ENCODE measurements around the gene NKAIN2.

Gene NKAIN2

GRCh38 chr6:124854338-124854922 is 1050.8 kb downstream of the NKAIN2 start:
- in situ Hi-C loops (cut with MboI; ENCODE audit: low pct_unique_long_range_greater_than_20kb, low sequenced_read_pairs), result no loop called here
- no peak for DNase-seq

GRCh38 chr6:124857746-124858145 is 1054.1 kb downstream of the NKAIN2 start:
- DNase-seq, result no peak
- in situ Hi-C loops (cut with MboI; ENCODE audit: low pct_unique_long_range_greater_than_20kb, low sequenced_read_pairs), result no loop called here

DNA sequence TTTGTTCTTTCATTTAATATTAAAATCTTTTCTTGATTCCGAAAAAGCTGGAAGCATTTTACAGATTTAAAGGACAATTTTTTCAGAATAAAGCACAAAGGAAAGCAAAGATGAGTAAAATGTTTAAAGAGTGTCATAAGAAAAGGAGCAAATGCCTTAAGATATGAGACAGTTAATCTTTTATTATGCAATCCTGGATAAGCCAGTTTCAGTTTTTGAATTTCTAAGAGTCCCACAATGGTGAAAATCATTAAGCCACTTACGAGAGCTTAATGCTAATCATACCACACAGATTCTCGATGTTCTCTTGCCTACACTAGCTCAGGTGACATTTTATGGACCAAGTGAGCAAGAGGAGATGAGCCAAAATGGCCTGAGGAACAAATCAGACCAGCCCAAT is 1054.9 kb downstream of the NKAIN2 start:
- in situ Hi-C loops (cut with MboI; ENCODE audit: low pct_unique_long_range_greater_than_20kb, low sequenced_read_pairs), result no loop called here
- no peak for DNase-seq

- DNase-seq, result no peak
- in situ Hi-C loops (cut with MboI; ENCODE audit: low pct_unique_long_range_greater_than_20kb, low sequenced_read_pairs), result no loop called here
Measured at GRCh38 chr6:124859366-124859765, 1055.7 kb downstream of the NKAIN2 start.

DNA sequence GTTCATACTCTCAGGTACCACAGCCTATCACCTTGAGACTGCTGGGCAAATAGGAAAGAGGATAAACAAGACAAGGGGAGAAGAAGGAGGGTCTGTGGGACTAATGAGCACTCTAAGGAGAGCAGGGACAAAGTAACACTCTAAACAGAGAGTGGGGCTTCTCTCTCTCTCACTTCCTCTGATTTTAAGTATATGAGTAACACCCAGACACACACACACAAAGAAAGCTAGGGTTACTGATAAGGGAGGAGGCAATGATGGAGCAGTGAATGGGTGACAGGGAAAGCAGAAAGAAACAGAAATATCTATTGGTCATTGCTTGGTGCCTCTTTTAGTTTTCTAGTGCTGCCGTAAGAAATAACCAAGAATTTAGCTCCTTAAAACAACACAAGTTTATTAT is 1062.4 kb downstream of the NKAIN2 start:
- in situ Hi-C loops (cut with MboI; ENCODE audit: low pct_unique_long_range_greater_than_20kb, low sequenced_read_pairs), result no loop called here
- no peak for DNase-seq

DNA sequence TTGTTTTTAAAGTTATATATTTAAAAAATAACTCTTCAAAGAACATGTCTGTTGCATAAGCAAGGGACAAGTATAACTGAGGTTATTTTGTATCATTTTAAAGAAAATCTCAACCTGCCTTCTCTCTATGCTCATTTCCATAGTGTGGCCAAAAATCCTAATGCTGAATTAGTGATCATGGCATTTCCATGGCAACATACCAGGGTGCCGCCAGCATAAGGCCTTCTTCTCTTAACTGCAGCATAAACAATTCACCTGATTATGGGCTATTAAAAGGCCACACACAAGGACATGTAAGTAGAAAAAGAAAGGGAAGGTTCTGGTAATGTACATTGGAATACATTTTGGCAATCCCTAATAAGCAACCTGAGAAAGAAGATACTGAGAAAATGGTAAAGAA is 1063.5 kb downstream of the NKAIN2 start:
- in situ Hi-C loops (cut with MboI; ENCODE audit: low pct_unique_long_range_greater_than_20kb, low sequenced_read_pairs), result no loop called here
- no peak for DNase-seq

- in situ Hi-C loops (cut with MboI; ENCODE audit: low pct_unique_long_range_greater_than_20kb, low sequenced_read_pairs), result no loop called here
- no peak for DNase-seq
Measured at GRCh38 chr6:124868481-124868880, 1064.8 kb downstream of the NKAIN2 start.

DNA sequence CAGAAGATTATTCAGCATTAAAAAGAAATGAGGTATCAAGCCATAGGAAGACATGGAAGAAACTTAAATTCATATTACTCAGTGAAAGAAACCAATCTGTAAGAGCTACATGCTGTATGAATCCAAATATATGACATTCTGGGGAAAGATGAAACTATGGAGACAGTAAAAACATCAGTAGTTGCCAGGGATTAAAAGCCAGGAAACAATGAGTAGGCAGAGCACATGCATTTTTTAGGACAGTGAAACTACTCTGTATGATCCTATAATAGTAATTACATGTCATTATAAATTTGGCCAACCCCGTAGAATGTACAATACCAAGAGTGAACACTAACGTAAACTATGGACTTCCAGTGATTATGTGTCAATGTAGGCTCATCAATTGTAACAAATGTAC is 1065.8 kb downstream of the NKAIN2 start:
- in situ Hi-C loops (cut with MboI; ENCODE audit: low pct_unique_long_range_greater_than_20kb, low sequenced_read_pairs), result no loop called here
- DNase-seq, result no peak

- in situ Hi-C loops (cut with MboI; ENCODE audit: low pct_unique_long_range_greater_than_20kb, low sequenced_read_pairs), result no loop called here
- peak; percentile 33 for DNase-seq
Measured at GRCh38 chr6:124870611-124871459, 1067.2 kb downstream of the NKAIN2 start.

DNA sequence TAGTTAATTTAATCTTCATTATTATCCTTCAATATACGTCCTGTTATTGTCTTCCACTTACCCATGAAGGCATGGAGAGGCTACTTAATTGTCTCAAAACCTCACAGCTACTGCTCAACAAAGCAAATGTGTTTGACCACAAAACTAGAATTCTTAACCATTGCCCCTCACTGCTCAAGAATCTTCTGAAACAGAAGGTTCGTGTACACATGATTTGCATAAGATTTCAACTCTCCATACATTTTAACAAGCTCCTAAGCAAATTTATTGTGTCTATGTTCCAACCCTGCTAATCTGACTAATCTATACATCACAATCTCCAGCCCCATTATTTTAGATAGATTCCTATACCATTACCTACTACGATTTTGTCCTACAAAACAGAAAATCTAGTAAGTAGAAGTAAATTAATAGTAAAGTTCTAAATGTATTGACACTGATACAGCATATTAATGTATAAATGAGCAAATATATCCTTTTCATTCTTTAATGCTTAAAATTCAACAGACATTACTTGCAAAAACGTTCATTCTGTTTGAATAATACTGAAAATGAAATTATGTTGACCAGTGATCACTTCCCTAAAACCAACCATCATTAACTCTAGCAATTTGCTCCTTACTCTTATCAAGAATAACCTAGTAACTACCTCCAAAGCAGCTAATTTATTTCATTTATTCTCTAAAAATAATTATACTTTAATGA is 1068.8 kb downstream of the NKAIN2 start:
- DNase-seq, result no peak
- in situ Hi-C loops (cut with MboI; ENCODE audit: low pct_unique_long_range_greater_than_20kb, low sequenced_read_pairs), result no loop called here

GRCh38 chr6:124873066-124873410 is 1069.4 kb downstream of the NKAIN2 start:
- in situ Hi-C loops (cut with MboI; ENCODE audit: low pct_unique_long_range_greater_than_20kb, low sequenced_read_pairs), result no loop called here
- no peak for DNase-seq
